PC-3 (cell line): ENCODE data around the gene CDX2. TPM values are rescaled to one million over a fixed set of nuclear protein-coding genes. Genes with fewer than 3 reads are reported as not detected.

ENCODE experiments used
- ATAC-seq: fragments of 200-7000 bp; cut with Tn5 transposase; 2 replicates; pipeline ENCODE4 v1.9.1; 2020; ENCODE audit warnings: mild to moderate bottlenecking, moderate library complexity
- BruUV-seq: library from RNA; stranded (reverse); fragments of 400-500 nt; replicated peaks from 2 replicates; lab custom pipeline; 2021; lab: Mats Ljungman, UMichigan
- CTCF ChIA-PET: fragments of 300-600 bp; sonication (Branson Sonifier 250); formaldehyde crosslinking; loops from one replicate; lab custom pipeline; 2022; ENCODE audit warnings: antibody characterized with exemption; lab: Charles Lee
- POLR2A ChIA-PET: fragments of 300-600 bp; sonication (Branson Sonifier 250); formaldehyde crosslinking; loops from one replicate; lab custom pipeline; 2022; ENCODE audit warnings: antibody characterized with exemption; ENCODE audit not compliant: unreplicated experiment; lab: Charles Lee
- DNase-seq: peaks from one replicate; pipeline ENCODE4 v3.0.0-alpha.2; 2015
- H2AFZ ChIP-seq: fragments of 300-600 bp; sonication (generic); 2 replicates; pipeline ENCODE4 v1.6.0; 2016; ENCODE audit warnings: antibody characterized with exemption, low read length
- H3F3A ChIP-seq: fragments of 300-600 bp; sonication (generic); one replicate; pipeline ENCODE4 v1.6.0; 2017; ENCODE audit warnings: antibody characterized with exemption, low read length, control low read depth, mild to moderate bottlenecking; ENCODE audit not compliant: unreplicated experiment
- H3K27ac ChIP-seq: fragments of 300-600 bp; sonication (generic); 2 replicates; pipeline ENCODE4 v1.5.1; 2016; ENCODE audit warnings: mild to moderate bottlenecking, low read length
- H3K27me3 ChIP-seq: fragments of 300-600 bp; sonication (generic); 2 replicates; pipeline ENCODE4 v1.6.1; 2016; ENCODE audit warnings: low read length, mixed read lengths
- H3K36me3 ChIP-seq: fragments of 300-600 bp; sonication (generic); 2 replicates; pipeline ENCODE4 v1.6.1; 2016; ENCODE audit warnings: low read depth, mixed run types, low read length, mixed read lengths
- H3K4me1 ChIP-seq: fragments of 300-600 bp; sonication (generic); 2 replicates; pipeline ENCODE4 v1.5.1; 2016; ENCODE audit warnings: low read length; ENCODE audit not compliant: insufficient read depth
- H3K4me2 ChIP-seq: fragments of 300-600 bp; sonication (generic); 2 replicates; pipeline ENCODE4 v1.6.0; 2016; ENCODE audit warnings: low read length
- H3K4me3 ChIP-seq: fragments of 300-600 bp; sonication (generic); 2 replicates; pipeline ENCODE4 v1.5.1; 2016; ENCODE audit warnings: mild to moderate bottlenecking, low read length, mixed read lengths
- H3K79me2 ChIP-seq: fragments of 300-600 bp; sonication (generic); 2 replicates; pipeline ENCODE4 v1.6.1; 2017; ENCODE audit warnings: low read length, mixed read lengths
- H3K9ac ChIP-seq: fragments of 300-600 bp; sonication (generic); 2 replicates; pipeline ENCODE4 v1.6.0; 2016; ENCODE audit warnings: mild to moderate bottlenecking, low read length
- H3K9me2 ChIP-seq: fragments of 300-600 bp; sonication (generic); replicated peaks from 2 replicates; pipeline ENCODE4 v1.6.1; 2016; ENCODE audit warnings: mixed run types, low read length, mixed read lengths
- H3K9me3 ChIP-seq: fragments of 300-600 bp; sonication (generic); 2 replicates; pipeline ENCODE4 v1.6.1; 2016; ENCODE audit warnings: low read length, mixed read lengths
- H4K20me1 ChIP-seq: fragments of 300-600 bp; sonication (generic); 2 replicates; pipeline ENCODE4 v1.6.1; 2016; ENCODE audit warnings: low read length, mixed read lengths
- EZH2 ChIP-seq: fragments of 300-600 bp; sonication (generic); IDR thresholded peaks from one replicate; pipeline ENCODE4 v1.6.1; 2017; ENCODE audit warnings: antibody characterized with exemption, mild to moderate bottlenecking, low read length; ENCODE audit not compliant: unreplicated experiment
- EZH2phosphoT487 ChIP-seq: fragments of 300-600 bp; sonication (generic); IDR thresholded peaks from 2 replicates; pipeline ENCODE4 v1.6.1; 2018; ENCODE audit warnings: mild to moderate bottlenecking, antibody characterized with exemption, low read length, borderline replicate concordance
- intact Hi-C: fragments of 100-400 bp; cut with micrococcal nuclease; formaldehyde crosslinking; loops from 2 replicates; pipeline ENCODE4 v1.9.0; 2023
- total RNA-seq: library from RNA; depleted of rRNA; stranded (reverse); fragments of >200 nt; gene quantifications from 2 replicates; pipeline ENCODE4 v1.2.3, GENCODE V29; 2014
- TF ChIP-seq, protein P1 (sequence below): fragments of 300-600 bp; sonication (generic); conservative IDR thresholded peaks from 2 replicates; pipeline ENCODE4 v1.5.1; 2017; ENCODE audit warnings: antibody characterized with exemption, low read depth, mild to moderate bottlenecking, low read length

CDX2 gene
- total RNA-seq, 1 experiment from 2014 or later: 0.62 TPM

GRCh38 chr13:27973961-27974662 is 5.0 kb upstream of the CDX2 start:
- no peaks in the 10 kb centered on the region for H3K9me2 ChIP-seq
- no peak overlapping the region for H2AFZ ChIP-seq
- H3K9ac ChIP-seq: no peak overlapping the region
- no peaks in the 10 kb centered on the region for H4K20me1 ChIP-seq
- no peaks in the 10 kb centered on the region for H3K9me3 ChIP-seq
- no peak overlapping the region for H3K27ac ChIP-seq
- TF ChIP-seq, protein P1, sequence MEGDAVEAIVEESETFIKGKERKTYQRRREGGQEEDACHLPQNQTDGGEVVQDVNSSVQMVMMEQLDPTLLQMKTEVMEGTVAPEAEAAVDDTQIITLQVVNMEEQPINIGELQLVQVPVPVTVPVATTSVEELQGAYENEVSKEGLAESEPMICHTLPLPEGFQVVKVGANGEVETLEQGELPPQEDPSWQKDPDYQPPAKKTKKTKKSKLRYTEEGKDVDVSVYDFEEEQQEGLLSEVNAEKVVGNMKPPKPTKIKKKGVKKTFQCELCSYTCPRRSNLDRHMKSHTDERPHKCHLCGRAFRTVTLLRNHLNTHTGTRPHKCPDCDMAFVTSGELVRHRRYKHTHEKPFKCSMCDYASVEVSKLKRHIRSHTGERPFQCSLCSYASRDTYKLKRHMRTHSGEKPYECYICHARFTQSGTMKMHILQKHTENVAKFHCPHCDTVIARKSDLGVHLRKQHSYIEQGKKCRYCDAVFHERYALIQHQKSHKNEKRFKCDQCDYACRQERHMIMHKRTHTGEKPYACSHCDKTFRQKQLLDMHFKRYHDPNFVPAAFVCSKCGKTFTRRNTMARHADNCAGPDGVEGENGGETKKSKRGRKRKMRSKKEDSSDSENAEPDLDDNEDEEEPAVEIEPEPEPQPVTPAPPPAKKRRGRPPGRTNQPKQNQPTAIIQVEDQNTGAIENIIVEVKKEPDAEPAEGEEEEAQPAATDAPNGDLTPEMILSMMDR: no peak
- TF ChIP-seq EZH2: no peak
- TF ChIP-seq EZH2phosphoT487: no peak
- ATAC-seq (no peak), DNase-seq (no peak)
- no TSS peak for BruUV-seq
- POLR2A ChIA-PET: no interaction called here
- no peaks in the 10 kb centered on the region for H3K4me1 ChIP-seq
- no peaks in the 10 kb centered on the region for H3K36me3 ChIP-seq
- intact Hi-C loops: no loop called here
- H3K79me2 ChIP-seq: no peaks in the 10 kb centered on the region
- no peak overlapping the region for H3K4me2 ChIP-seq
- CTCF ChIA-PET: no interaction called here
- H3F3A ChIP-seq: no peaks in the 10 kb centered on the region
- no peak overlapping the region for H3K4me3 ChIP-seq
- H3K27me3 ChIP-seq: peaks cover 16% of the 10 kb centered on the region

GRCh38 chr13:27973291-27973690 is 4.2 kb upstream of the CDX2 start:
- CTCF ChIA-PET: no interaction called here
- Histone ChIP-seq H3K79me2 (no peaks in the 10 kb centered on the region), H4K20me1 (no peaks in the 10 kb centered on the region), H3K4me1 (no peaks in the 10 kb centered on the region), H3K27ac (no peak overlapping the region), H3K27me3 (peaks cover 20% of the 10 kb centered on the region), H3K36me3 (no peaks in the 10 kb centered on the region), H3F3A (no peaks in the 10 kb centered on the region), H3K9ac (no peak overlapping the region), H3K4me3 (no peak overlapping the region), H2AFZ (no peak overlapping the region), H3K4me2 (no peak overlapping the region), H3K9me3 (no peaks in the 10 kb centered on the region), H3K9me2 (no peaks in the 10 kb centered on the region)
- intact Hi-C loops: no loop called here
- no peak for TF ChIP-seq EZH2
- no peak for TF ChIP-seq EZH2phosphoT487
- TF ChIP-seq, protein P1: no peak
- ATAC-seq (no peak), DNase-seq (no peak)
- no TSS peak for BruUV-seq
- POLR2A ChIA-PET: no interaction called here

GRCh38 chr13:27972478-27972820 is 3.3 kb upstream of the CDX2 start:
- Histone ChIP-seq H3K27me3 (peaks cover 28% of the 10 kb centered on the region), H3K9ac (no peak overlapping the region), H3F3A (no peaks in the 10 kb centered on the region), H3K9me3 (no peaks in the 10 kb centered on the region), H4K20me1 (no peaks in the 10 kb centered on the region), H3K79me2 (no peaks in the 10 kb centered on the region), H3K4me3 (no peak overlapping the region), H3K9me2 (no peaks in the 10 kb centered on the region), H3K36me3 (no peaks in the 10 kb centered on the region), H2AFZ (no peak overlapping the region), H3K4me1 (no peaks in the 10 kb centered on the region), H3K4me2 (no peak overlapping the region), H3K27ac (no peak overlapping the region)
- POLR2A ChIA-PET: no interaction called here
- DNase-seq: no peak
- CTCF ChIA-PET: no interaction called here
- no TSS peak for BruUV-seq
- no peak for ATAC-seq
- TF ChIP-seq, protein P1: no peak
- TF ChIP-seq EZH2phosphoT487 (no peak), EZH2 (no peak)
- intact Hi-C loops: no loop called here
